Amygdala (tissue), 56 donors: ENCODE data around the gene SPON2.
A peak's percentile ranks its signal among the peaks of the same experiment; 100 is the strongest.

Experiments
- DNase-seq, 56 donors: peaks; one replicate each; lab custom pipeline; 2025; lab: John Stamatoyannopoulos, UW

The SPON2 gene

GRCh38 chr4:1176398-1177273 is 4.3 kb upstream of the SPON2 start:
- no peak for DNase-seq

DNA sequence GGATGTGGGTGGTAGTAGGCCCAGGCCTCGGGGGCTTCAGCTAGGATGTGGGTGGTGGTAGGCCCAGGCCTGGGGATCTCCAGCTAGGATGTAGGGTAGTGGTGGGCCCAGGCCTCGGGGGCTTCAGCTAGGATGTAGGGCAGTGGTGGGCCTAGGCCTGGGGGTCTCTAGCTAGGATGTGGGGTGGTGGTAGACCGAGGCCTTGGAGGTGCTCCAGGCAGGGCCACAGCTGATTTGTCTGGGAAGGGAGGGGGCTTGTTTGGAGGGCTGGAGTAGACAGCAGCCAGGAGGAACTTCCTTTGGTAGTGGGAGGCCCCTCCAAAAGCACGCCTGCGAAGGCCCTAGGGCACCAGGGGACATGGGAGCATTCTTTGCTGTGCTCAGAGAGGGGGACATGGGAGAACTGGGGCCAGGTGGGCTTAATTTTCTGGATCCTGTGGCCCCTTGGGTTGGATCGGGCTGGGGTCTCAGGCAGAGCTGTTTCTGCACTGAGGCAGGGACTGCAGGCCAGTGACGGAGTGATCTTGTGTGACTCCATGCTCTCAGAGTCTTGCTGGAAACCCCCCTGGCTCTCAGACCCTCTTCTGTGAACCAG is 3.3 kb upstream of the SPON2 start:
- no peak for DNase-seq

GRCh38 chr4:1174941-1175634 is 2.7 kb upstream of the SPON2 start:
- DNase-seq: no peak

GRCh38 chr4:1172971-1173757 is 781 bp upstream of the SPON2 start:
- no peak for DNase-seq

- DNase-seq: no peak
Observed at GRCh38 chr4:1171311-1172227, 814 bp downstream of the SPON2 start.

DNA sequence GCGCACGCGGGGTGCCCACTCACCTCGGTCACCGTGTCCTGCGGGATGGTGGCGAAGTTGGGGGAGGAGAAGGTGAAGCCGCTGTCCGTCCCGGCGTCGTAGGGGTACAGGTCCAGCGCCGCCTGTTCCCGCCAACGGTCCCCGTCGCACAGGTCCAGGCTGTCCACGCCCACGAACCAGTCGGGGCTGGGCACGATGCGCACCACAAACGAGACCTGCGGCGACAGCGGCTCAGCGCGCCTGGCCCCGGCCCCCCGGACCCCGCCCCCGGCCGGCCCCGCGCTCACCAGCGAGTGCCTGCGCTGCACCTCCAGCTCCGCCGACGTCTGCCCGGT is 1.4 kb downstream of the SPON2 start:
- no peak for DNase-seq

DNA sequence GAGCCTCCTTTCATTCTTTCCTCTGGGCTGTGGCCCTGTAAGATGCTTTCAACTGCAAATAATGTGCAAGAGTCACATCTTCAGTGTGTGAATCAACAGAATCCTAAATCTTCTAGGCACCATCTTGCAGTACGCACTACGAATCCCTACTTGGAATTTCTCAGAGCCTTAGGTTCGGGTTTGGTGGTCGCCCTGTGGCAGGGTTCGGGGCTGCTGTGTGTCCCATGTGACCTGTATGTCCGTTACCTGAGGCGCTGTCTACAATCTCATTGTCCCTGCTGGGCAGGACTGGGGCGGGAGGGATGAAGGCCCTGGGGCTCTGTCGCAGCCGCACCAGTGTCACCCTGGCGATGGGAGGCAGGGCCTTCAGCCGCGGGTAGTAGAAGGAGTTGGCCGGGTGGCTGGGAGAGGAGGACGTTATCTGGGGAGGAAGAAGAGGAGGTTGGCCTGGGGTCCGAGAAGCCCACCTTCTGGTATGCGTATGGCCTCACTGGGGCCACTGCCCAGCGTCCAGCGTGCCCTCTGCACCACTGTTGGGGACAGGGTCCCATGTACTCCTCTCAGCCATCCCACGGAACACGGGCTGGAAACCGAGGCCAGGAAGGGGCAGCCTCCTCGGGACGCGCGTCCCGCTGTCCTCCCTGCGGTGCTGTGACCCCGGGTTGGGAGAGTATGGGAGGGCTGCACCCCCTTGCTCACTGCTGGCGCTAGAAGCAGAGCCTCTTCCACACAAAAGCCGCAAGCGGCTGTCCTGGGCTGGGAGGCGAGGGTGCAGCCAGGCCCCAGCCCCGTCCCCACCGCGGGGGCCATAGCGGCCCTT is 2.0 kb downstream of the SPON2 start:
- no peak for DNase-seq

- no peak for DNase-seq
Observed at GRCh38 chr4:1169691-1170096, 2.7 kb downstream of the SPON2 start.

DNA sequence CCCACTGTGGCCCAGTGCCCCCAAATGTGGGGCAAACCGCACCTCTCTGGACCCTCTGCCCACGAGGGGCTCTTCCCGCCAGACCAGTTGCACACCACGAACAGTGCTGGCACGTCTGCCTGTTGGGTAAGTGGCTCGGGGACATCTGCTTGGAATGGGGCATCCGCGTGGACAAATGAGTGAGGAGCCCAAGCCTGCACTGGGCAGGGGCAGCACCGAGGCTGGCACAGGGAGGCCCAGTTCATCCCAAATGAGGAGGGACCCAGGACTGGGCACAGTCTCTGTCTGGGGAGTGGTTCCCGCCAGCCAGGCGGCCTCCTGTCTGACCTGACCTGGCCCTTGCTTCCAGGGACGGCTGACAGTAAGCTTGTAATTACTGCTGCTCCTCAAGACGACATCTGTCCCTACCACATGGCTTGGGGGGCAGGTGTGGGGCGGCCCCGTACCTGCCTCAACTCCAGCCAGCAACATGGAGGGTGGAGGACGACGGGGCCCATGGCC is 3.2 kb downstream of the SPON2 start:
- DNase-seq: no peak

- DNase-seq: no peak
Observed at GRCh38 chr4:1168191-1169101, 3.9 kb downstream of the SPON2 start.

- peak in 46 of 56 donors; percentile 13 to 81 (median 48) for DNase-seq
Observed at GRCh38 chr4:1167244-1167949, 5.0 kb downstream of the SPON2 start.

DNA sequence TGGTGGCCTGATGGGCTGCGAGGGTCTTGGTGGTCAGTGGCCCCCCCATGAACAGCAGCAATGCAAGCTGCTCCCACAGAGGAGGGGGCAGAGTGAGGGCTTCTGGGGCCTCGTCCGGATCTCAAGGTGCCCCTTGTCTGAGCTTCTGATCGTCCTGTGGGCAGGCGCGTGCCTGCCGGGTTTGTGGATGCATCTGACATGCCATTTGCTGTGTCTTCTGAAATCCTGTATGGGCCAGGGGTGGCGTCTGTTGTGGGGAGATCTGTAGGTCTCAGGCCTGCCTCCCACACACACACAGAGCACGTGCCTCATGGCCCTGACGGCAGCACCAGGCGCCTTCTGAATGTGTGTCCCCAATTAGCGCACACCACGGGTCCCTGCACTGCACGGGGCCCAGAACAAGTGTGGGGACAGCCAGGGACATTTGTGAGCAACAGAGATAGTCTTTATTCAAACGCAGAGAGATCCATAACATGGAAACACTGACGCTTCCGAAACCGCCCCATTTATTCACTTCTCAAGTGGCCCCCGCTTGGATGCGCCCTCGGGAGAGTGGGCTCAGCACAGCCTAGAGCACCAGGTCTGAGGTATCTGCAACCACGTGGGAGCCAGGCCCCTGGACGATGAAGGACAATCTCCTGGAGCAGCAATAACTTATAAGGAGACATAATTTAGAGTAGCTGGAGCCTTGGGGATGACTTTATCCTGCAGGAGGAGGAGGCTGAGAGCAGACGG is 5.7 kb downstream of the SPON2 start:
- no peak for DNase-seq

GRCh38 chr4:1164956-1165545 is 7.3 kb downstream of the SPON2 start:
- no peak for DNase-seq

DNA sequence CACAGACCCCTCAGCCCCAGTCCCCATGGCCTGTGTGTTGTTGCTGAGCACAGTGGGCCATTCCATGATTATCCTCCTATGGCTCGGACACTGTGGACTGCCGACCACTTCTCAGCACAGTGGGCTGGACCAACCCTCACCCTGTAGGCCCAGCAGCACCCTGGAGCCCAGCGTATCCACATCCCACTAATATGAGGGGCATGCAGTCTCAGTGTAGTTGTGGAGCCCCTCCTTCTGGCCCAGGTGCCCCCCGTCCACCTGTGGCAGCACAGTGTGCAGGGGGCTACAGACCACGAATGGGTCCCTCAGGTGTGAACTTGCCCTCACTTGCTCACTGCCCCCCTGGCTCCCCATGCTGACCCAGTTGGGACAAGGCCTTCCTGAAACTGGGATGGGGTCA is 7.9 kb downstream of the SPON2 start:
- DNase-seq: no peak

DNA sequence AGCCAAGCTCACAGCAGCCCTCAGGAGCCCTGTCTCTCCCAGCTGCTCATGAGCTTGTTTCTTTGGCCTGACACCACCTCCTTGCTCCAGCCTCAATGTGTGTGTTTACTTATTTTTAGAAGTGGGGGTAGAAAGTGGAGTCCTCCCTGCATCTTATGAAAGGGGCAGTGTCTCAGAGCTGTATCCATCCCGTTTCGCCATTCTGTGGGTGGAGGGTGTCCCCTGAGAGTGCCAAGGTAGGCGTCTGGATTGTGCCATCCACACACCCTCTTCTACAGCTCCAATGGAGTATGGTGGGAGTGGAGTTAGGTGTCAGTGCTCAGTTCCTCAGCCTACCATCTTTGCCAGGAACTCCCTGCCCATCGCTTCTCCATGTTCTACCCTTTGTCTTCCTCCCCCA is 8.3 kb downstream of the SPON2 start:
- DNase-seq: no peak

- DNase-seq: no peak
Observed at GRCh38 chr4:1160351-1160750, 12.0 kb downstream of the SPON2 start.
